ENCODE data around the gene AVEN. TPM values are rescaled to one million over a fixed set of nuclear protein-coding genes. Genes with fewer than 3 reads are reported as not detected.

AVEN gene
- total and polyA plus RNA-seq, 2 experiments from 2014 or later = 7.7 to 10.3 TPM

- Mint-ChIP-seq H3K27me3 (ENCODE audit: insufficient read depth, low read depth, poor library complexity) (peaks cover 4% of the 10 kb centered on the region), H3K4me3 (no peak overlapping the region), H3K4me1 (no peaks in the 10 kb centered on the region), H3K36me3 (ENCODE audit: low read depth) (peaks cover 17% of the 10 kb centered on the region; the same call in 2 of the 3 replicates), H3K9me3 (no peaks in the 10 kb centered on the region), H3K27ac (no peak overlapping the region)
- Histone ChIP-seq H3K4me1 (ENCODE audit: insufficient read depth) (no peaks in the 10 kb centered on the region), H3K4me3 (no peak overlapping the region), H3F3A (replicated peaks; ENCODE audit: low read depth) (no peaks in the 10 kb centered on the region), H3K9me2 (ENCODE audit: insufficient read depth) (no peaks in the 10 kb centered on the region), H3K79me2 (replicated peaks; ENCODE audit: insufficient read depth) (no peaks in the 10 kb centered on the region), H3K27ac (ENCODE audit: low read depth) (no peak overlapping the region), H3K4me2 (no peak overlapping the region), H3K36me3 (ENCODE audit: insufficient read depth) (peaks cover 10% of the 10 kb centered on the region; the same call in 1 of the 2 replicates), H3K27me3 (ENCODE audit: insufficient read depth) (no peaks in the 10 kb centered on the region), H4K20me1 (replicated peaks; ENCODE audit: insufficient read depth) (no peaks in the 10 kb centered on the region), H2AFZ (no peak overlapping the region)
- ATAC-seq = no peak
- DNase-seq (ENCODE audit: low spot score) = no peak
- no peak for TF ChIP-seq ZNF331 (CRISPR knock-in tag; IDR thresholded peaks at IDR 0.05; ENCODE audit: low read depth)
- TF ChIP-seq, protein P1, sequence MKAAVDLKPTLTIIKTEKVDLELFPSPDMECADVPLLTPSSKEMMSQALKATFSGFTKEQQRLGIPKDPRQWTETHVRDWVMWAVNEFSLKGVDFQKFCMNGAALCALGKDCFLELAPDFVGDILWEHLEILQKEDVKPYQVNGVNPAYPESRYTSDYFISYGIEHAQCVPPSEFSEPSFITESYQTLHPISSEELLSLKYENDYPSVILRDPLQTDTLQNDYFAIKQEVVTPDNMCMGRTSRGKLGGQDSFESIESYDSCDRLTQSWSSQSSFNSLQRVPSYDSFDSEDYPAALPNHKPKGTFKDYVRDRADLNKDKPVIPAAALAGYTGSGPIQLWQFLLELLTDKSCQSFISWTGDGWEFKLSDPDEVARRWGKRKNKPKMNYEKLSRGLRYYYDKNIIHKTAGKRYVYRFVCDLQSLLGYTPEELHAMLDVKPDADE (IDR thresholded peaks at IDR 0.05) = no peak
- TF ChIP-seq JUNB (IDR thresholded peaks at IDR 0.05; ENCODE audit: unreplicated experiment) = no peak
- no peak for TF ChIP-seq CREB1 (CRISPR knock-in tag; IDR thresholded peaks at IDR 0.05; ENCODE audit: low read depth)
- no peak for TF ChIP-seq REST (IDR thresholded peaks at IDR 0.05; ENCODE audit: unreplicated experiment)
- no peak for TF ChIP-seq POLR2AphosphoS5 (IDR thresholded peaks at IDR 0.05; ENCODE audit: low read depth)
- TF ChIP-seq EZH2phosphoT487 (IDR thresholded peaks at IDR 0.05; ENCODE audit: unreplicated experiment) = no peak
- no peak for TF ChIP-seq STAT1 (IDR thresholded peaks at IDR 0.05; ENCODE audit: unreplicated experiment)
- TF ChIP-seq, protein P2, sequence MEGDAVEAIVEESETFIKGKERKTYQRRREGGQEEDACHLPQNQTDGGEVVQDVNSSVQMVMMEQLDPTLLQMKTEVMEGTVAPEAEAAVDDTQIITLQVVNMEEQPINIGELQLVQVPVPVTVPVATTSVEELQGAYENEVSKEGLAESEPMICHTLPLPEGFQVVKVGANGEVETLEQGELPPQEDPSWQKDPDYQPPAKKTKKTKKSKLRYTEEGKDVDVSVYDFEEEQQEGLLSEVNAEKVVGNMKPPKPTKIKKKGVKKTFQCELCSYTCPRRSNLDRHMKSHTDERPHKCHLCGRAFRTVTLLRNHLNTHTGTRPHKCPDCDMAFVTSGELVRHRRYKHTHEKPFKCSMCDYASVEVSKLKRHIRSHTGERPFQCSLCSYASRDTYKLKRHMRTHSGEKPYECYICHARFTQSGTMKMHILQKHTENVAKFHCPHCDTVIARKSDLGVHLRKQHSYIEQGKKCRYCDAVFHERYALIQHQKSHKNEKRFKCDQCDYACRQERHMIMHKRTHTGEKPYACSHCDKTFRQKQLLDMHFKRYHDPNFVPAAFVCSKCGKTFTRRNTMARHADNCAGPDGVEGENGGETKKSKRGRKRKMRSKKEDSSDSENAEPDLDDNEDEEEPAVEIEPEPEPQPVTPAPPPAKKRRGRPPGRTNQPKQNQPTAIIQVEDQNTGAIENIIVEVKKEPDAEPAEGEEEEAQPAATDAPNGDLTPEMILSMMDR (conservative IDR thresholded peaks at IDR 0.05; ENCODE audit: low read depth in 2 of 2) = no peak
- no peak for TF ChIP-seq ZNF462 (CRISPR knock-in tag; IDR thresholded peaks at IDR 0.05)
- no peak for TF ChIP-seq ZNF114 (CRISPR knock-in tag; IDR thresholded peaks at IDR 0.05)
- TF ChIP-seq EZH2 (IDR thresholded peaks at IDR 0.05; ENCODE audit: low read depth, unreplicated experiment) = no peak
- TF ChIP-seq NANOG (IDR thresholded peaks at IDR 0.05; ENCODE audit: borderline replicate concordance) = no peak
Measured at GRCh38 chr15:34084086-34084485, 45.1 kb upstream of the AVEN start.

All from GM23338 (cell line).